ENCODE data around the gene HNF1B.
"Not testable (repeated sequence)": the region's sequence is repeated elsewhere in the genome, so short reads cannot be mapped to it uniquely, and the experiment has no call there.

The HNF1B gene

DNA sequence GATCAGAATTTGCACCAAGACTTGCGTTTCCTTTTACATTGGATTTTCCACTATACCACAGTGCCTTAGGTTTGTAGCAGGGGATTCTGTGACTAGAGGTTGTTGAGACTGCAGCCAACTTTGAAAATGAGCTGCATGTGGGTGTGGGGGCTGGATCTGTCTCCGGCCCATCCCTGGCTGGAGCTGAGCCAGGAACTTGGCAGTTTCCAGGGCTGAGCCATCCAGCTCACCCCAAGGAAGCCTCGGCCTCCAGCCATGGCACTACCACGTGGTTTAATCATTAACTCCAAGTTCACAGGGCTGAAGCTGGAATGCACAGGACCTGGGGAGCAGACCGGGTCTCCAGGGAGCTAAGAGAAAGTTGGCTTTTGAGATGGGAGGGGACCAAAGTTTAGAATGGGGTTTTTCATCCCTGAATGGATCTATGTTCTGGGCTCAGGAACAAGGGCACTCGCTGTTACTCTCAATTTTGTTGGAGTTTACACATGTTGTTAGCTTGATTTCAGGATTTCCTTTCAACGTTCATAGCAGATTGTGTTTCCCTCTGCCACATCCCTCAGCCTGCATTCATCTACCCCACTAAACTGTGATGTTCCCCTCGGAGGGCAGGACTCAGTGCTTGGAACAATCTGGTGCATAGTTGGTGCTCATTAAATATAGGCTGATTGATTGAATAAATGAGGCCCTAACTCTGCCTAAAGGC lies 42.3 kb upstream of the HNF1B start:
- 86% methylated on average over 5 of the region's 8 CpGs for WGBS (ENCODE audit: insufficient coverage)
- peaks cover 0 to 4% (median 0%) of the 10 kb centered on the region in 5 experiments for H3K9me3 ChIP-seq (ENCODE audit: control extremely low read depth in 1 of 5, control insufficient read depth in 4 of 5, insufficient read depth in 2 of 5, low read depth in 1 of 5, low read length in 4 of 5)
- H3K4me3 ChIP-seq (ENCODE audit: control insufficient read depth in 1 of 7, extremely low read depth in 1 of 7, insufficient read depth in 4 of 7, low read depth in 2 of 7, low read length in 6 of 7), result no peak overlapping the region
- POLR2A ChIA-PET, result no interaction called here
- DNase-seq, result no peak
- no peaks in the 10 kb centered on the region for H3K36me3 ChIP-seq (ENCODE audit: control insufficient read depth in 4 of 4, insufficient read depth in 4 of 4, low read length in 3 of 4)
- H3K27me3 ChIP-seq (replicated peaks in 2 of 5; ENCODE audit: control insufficient read depth in 4 of 5, insufficient read depth in 5 of 5, low read length in 4 of 5), result peaks cover 0 to 16% (median 0%) of the 10 kb centered on the region in 5 experiments
- H3K27ac ChIP-seq (ENCODE audit: insufficient read depth in 1 of 2, low read depth in 1 of 2, low read length in 2 of 2, poor library complexity in 1 of 2, severe bottlenecking in 2 of 2), result no peak overlapping the region
- no peaks in the 10 kb centered on the region for H3K4me1 ChIP-seq (ENCODE audit: control extremely low read depth in 1 of 4, control insufficient read depth in 4 of 4, insufficient read depth in 4 of 4, low read length in 3 of 4)
- CTCF ChIA-PET, result interaction anchor here (0.6 kb wide), 1 partner anchor 53 kb away, joined by 3 read pairs; no protein-coding TSS in a partner anchor

DNA sequence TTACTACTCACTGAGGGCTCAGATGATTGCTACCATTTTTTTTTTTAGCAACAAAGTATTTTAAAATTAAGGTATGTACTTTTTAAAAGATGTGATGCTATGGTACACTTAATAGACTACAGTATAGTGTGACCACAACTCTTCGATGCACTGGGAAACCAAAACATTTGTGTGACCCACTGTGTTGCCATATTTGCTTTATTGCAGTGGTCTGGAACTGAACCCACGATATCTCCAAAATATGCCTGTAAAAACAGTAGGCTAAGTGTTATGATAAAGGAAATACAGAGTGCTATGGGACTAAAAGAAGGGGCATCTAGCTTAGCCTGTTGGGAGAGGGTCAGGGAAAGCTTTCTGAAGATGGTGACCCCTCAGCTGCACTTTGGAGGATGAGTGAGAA lies 41.6 kb upstream of the HNF1B start:
- POLR2A ChIA-PET, result no interaction called here
- Histone ChIP-seq H3K4me3 (ENCODE audit: control insufficient read depth in 1 of 7, extremely low read depth in 1 of 7, insufficient read depth in 4 of 7, low read depth in 2 of 7, low read length in 6 of 7) (no peak overlapping the region), H3K36me3 (ENCODE audit: control insufficient read depth in 4 of 4, insufficient read depth in 4 of 4, low read length in 3 of 4) (no peaks in the 10 kb centered on the region), H3K9me3 (ENCODE audit: control extremely low read depth in 1 of 5, control insufficient read depth in 4 of 5, insufficient read depth in 2 of 5, low read depth in 1 of 5, low read length in 4 of 5) (peaks cover 0 to 4% (median 0%) of the 10 kb centered on the region in 5 experiments), H3K4me1 (ENCODE audit: control extremely low read depth in 1 of 4, control insufficient read depth in 4 of 4, insufficient read depth in 4 of 4, low read length in 3 of 4) (no peaks in the 10 kb centered on the region), H3K27me3 (replicated peaks in 2 of 5; ENCODE audit: control insufficient read depth in 4 of 5, insufficient read depth in 5 of 5, low read length in 4 of 5) (peaks cover 0 to 16% (median 0%) of the 10 kb centered on the region in 5 experiments), H3K27ac (ENCODE audit: insufficient read depth in 1 of 2, low read depth in 1 of 2, low read length in 2 of 2, poor library complexity in 1 of 2, severe bottlenecking in 2 of 2) (no peak overlapping the region)
- DNase-seq, result no peak
- WGBS (ENCODE audit: insufficient coverage), result 100% methylated on average over 2 of the region's 2 CpGs
- CTCF ChIA-PET, result no interaction called here

DNA sequence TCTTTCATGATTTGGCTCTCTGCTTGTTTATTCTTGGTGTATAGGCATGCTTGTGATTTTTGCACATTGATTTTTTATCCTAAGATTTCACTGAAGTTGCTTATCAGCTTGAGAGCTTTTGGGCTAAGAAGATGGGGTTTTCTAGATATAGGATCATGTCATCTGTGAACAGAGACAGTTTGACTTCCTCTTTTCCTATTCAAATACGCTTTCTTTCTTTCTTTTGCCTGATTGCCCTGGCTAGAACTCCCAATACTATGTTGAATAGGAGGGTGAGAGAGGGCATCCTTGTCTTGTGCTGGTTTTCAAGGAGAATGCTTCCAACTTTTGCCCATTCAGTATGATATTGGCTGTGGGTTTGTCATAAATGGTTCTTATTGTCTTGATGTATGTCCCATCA lies 37.6 kb upstream of the HNF1B start:
- H3K27me3 ChIP-seq (replicated peaks in 2 of 5; ENCODE audit: control insufficient read depth in 4 of 5, insufficient read depth in 5 of 5, low read length in 4 of 5); POLR2A ChIA-PET; H3K9me3 ChIP-seq (ENCODE audit: control extremely low read depth in 1 of 5, control insufficient read depth in 4 of 5, insufficient read depth in 2 of 5, low read depth in 1 of 5, low read length in 4 of 5); H3K4me3 ChIP-seq (ENCODE audit: control insufficient read depth in 1 of 7, extremely low read depth in 1 of 7, insufficient read depth in 4 of 7, low read depth in 2 of 7, low read length in 6 of 7); H3K27ac ChIP-seq (ENCODE audit: insufficient read depth in 1 of 2, low read depth in 1 of 2, low read length in 2 of 2, poor library complexity in 1 of 2, severe bottlenecking in 2 of 2); H3K36me3 ChIP-seq (ENCODE audit: control insufficient read depth in 4 of 4, insufficient read depth in 4 of 4, low read length in 3 of 4); H3K4me1 ChIP-seq (ENCODE audit: control extremely low read depth in 1 of 4, control insufficient read depth in 4 of 4, insufficient read depth in 4 of 4, low read length in 3 of 4): not testable (repeated sequence)
- WGBS (ENCODE audit: insufficient coverage), result no CpG with 5 or more reads among the region's 1 CpG
- peak in 1 of 3 donors; percentile 15 for DNase-seq
- CTCF ChIA-PET, result interaction anchor here (2.2 kb wide), 1 partner anchor 34 kb away, joined by 8 read pairs; no protein-coding TSS in a partner anchor

DNA sequence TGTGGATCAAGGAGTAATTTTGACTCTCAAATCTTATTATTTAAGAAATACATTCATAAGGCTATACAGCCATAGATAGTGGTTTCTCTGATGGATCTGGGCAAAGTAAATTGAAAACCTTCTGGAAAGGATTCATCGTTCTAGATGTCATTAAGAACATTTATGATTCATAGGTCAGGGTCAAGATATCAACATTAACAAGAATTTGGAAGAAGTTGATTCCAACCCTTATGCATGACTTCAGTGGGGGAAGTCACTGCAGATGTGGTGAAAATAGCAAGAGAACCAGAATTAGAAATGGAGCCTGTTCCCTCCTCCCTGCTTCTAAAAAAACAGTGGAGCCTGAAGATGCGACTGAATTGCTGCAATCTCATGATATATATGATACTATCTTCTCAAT lies 36.6 kb upstream of the HNF1B start:
- no peaks in the 10 kb centered on the region for H3K27me3 ChIP-seq (replicated peaks in 2 of 5; ENCODE audit: control insufficient read depth in 4 of 5, insufficient read depth in 5 of 5, low read length in 4 of 5)
- ChIA-PET CTCF (interaction anchor here (1.4 kb wide), 1 partner anchor 31 kb away, joined by 3 read pairs; no protein-coding TSS in a partner anchor), POLR2A (no interaction called here)
- DNase-seq, result no peak
- no peak overlapping the region for H3K27ac ChIP-seq (ENCODE audit: insufficient read depth in 1 of 2, low read depth in 1 of 2, low read length in 2 of 2, poor library complexity in 1 of 2, severe bottlenecking in 2 of 2)
- H3K9me3 ChIP-seq (ENCODE audit: control extremely low read depth in 1 of 5, control insufficient read depth in 4 of 5, insufficient read depth in 2 of 5, low read depth in 1 of 5, low read length in 4 of 5), result peaks cover 0 to 4% (median 0%) of the 10 kb centered on the region in 5 experiments
- no peak overlapping the region for H3K4me3 ChIP-seq (ENCODE audit: control insufficient read depth in 1 of 7, extremely low read depth in 1 of 7, insufficient read depth in 4 of 7, low read depth in 2 of 7, low read length in 6 of 7)
- no CpG with 5 or more reads among the region's 2 CpGs for WGBS (ENCODE audit: insufficient coverage)
- H3K4me1 ChIP-seq (ENCODE audit: control extremely low read depth in 1 of 4, control insufficient read depth in 4 of 4, insufficient read depth in 4 of 4, low read length in 3 of 4), result no peaks in the 10 kb centered on the region
- H3K36me3 ChIP-seq (ENCODE audit: control insufficient read depth in 4 of 4, insufficient read depth in 4 of 4, low read length in 3 of 4), result no peaks in the 10 kb centered on the region

DNA sequence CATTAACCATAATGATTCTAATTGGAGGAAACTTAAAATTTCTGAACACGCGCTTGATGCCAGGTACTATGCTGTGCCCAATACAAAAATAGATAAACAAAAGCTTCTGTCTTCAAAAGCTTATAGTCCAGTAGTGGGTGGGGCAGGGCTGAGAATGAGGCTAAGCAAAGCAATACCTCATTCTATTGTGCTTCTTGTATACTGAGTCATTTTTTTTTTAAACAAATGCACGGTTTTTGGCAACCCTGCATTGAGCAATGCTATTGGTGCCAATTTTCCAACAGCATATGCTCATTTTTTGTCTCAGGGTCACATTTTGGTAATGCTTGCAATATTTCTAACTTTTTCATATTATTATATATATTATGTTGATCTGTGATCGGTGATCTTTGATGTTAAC lies 34.7 kb upstream of the HNF1B start:
- Histone ChIP-seq H3K4me1 (ENCODE audit: control extremely low read depth in 1 of 4, control insufficient read depth in 4 of 4, insufficient read depth in 4 of 4, low read length in 3 of 4) (peaks cover 1 to 5% (median 2%) of the 10 kb centered on the region in 4 experiments), H3K27ac (ENCODE audit: insufficient read depth in 1 of 2, low read depth in 1 of 2, low read length in 2 of 2, poor library complexity in 1 of 2, severe bottlenecking in 2 of 2) (no peak overlapping the region), H3K9me3 (ENCODE audit: control extremely low read depth in 1 of 5, control insufficient read depth in 4 of 5, insufficient read depth in 2 of 5, low read depth in 1 of 5, low read length in 4 of 5) (peaks cover 0 to 4% (median 0%) of the 10 kb centered on the region in 5 experiments), H3K27me3 (replicated peaks in 2 of 5; ENCODE audit: control insufficient read depth in 4 of 5, insufficient read depth in 5 of 5, low read length in 4 of 5) (no peaks in the 10 kb centered on the region), H3K36me3 (ENCODE audit: control insufficient read depth in 4 of 4, insufficient read depth in 4 of 4, low read length in 3 of 4) (no peaks in the 10 kb centered on the region), H3K4me3 (ENCODE audit: control insufficient read depth in 1 of 7, extremely low read depth in 1 of 7, insufficient read depth in 4 of 7, low read depth in 2 of 7, low read length in 6 of 7) (no peak overlapping the region)
- WGBS (ENCODE audit: insufficient coverage), result 86% methylated on average over 1 of the region's 4 CpGs
- POLR2A ChIA-PET, result no interaction called here
- CTCF ChIA-PET, result interaction anchor here (2.7 kb wide), 1 partner anchor 9 kb away, joined by 8 read pairs; no protein-coding TSS in a partner anchor
- DNase-seq, result no peak

DNA sequence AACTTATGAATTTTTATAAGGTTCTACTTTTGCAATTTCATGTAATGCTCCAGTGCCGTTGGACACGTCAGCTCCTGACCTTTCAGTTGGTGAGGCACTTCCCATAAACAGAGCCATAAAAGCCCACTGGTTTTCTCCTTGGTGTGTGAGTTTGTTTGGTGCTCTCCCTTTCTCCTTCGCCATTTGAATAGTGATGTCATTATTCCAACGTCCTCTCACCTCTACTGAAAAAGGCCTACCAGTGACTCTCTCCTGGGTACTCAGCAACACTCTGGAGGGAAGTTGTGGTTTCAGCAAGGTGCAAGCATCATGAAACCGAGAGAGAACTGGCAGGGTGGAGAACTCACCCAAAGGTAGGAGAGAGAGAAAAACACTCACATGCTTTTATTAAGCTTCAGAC lies 29.6 kb upstream of the HNF1B start:
- CTCF ChIA-PET, result interaction anchor here (1.7 kb wide), 1 partner anchor 17 kb away, joined by 4 read pairs; no protein-coding TSS in a partner anchor
- H3K9me3 ChIP-seq (ENCODE audit: control extremely low read depth in 1 of 5, control insufficient read depth in 4 of 5, insufficient read depth in 2 of 5, low read depth in 1 of 5, low read length in 4 of 5), result no peaks in the 10 kb centered on the region
- H3K27me3 ChIP-seq (replicated peaks in 2 of 5; ENCODE audit: control insufficient read depth in 4 of 5, insufficient read depth in 5 of 5, low read length in 4 of 5), result peaks cover 0 to 5% (median 0%) of the 10 kb centered on the region in 5 experiments

DNA sequence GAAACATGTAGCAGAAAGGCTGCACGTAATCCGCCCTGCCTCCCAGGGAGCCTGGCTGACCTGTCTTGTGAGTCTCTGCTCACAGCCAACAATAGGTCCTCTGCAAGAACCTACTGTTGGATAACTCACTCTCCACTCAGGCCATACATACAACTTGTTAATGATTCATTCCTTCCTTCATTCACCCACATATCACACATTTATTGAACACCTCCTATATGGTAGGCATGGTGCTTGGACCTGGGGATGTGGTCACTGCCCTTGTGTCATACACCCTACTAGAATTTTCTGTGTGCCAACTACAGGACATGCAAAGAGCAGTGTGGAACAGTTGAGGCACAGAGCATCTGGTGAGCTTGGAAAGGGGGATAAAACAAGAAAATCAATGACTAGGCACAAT lies 28.1 kb upstream of the HNF1B start:
- H3K4me1 ChIP-seq (ENCODE audit: control extremely low read depth in 1 of 4, control insufficient read depth in 4 of 4, insufficient read depth in 4 of 4, low read length in 3 of 4), result peaks cover 2 to 9% (median 4%) of the 10 kb centered on the region in 4 experiments
- CTCF ChIA-PET, result interaction anchor here (0.6 to 1.7 kb wide), 5 partner anchors 19 to 139 kb away, joined by 3 to 7 read pairs (median 4); no protein-coding TSS in a partner anchor
- H3K4me3 ChIP-seq (ENCODE audit: control insufficient read depth in 1 of 7, extremely low read depth in 1 of 7, insufficient read depth in 4 of 7, low read depth in 2 of 7, low read length in 6 of 7), result no peak overlapping the region
- DNase-seq, result no peak
- peaks cover 0 to 3% (median 0%) of the 10 kb centered on the region in 5 experiments for H3K9me3 ChIP-seq (ENCODE audit: control extremely low read depth in 1 of 5, control insufficient read depth in 4 of 5, insufficient read depth in 2 of 5, low read depth in 1 of 5, low read length in 4 of 5)
- POLR2A ChIA-PET, result interaction anchor here (0.6 kb wide), 1 partner anchor 861 kb away, joined by 4 read pairs; no protein-coding TSS in a partner anchor
- H3K27me3 ChIP-seq (replicated peaks in 2 of 5; ENCODE audit: control insufficient read depth in 4 of 5, insufficient read depth in 5 of 5, low read length in 4 of 5), result peaks cover 0 to 5% (median 0%) of the 10 kb centered on the region in 5 experiments
- no peak overlapping the region for H3K27ac ChIP-seq (ENCODE audit: insufficient read depth in 1 of 2, low read depth in 1 of 2, low read length in 2 of 2, poor library complexity in 1 of 2, severe bottlenecking in 2 of 2)
- WGBS (ENCODE audit: insufficient coverage), result 100% methylated on average over 2 of the region's 2 CpGs
- H3K36me3 ChIP-seq (ENCODE audit: control insufficient read depth in 4 of 4, insufficient read depth in 4 of 4, low read length in 3 of 4), result no peaks in the 10 kb centered on the region

More for the DNA sequence above, 29.6 kb upstream of the HNF1B start:
- Histone ChIP-seq H3K4me1 (ENCODE audit: control extremely low read depth in 1 of 4, control insufficient read depth in 4 of 4, insufficient read depth in 4 of 4, low read length in 3 of 4) (peaks cover 2 to 9% (median 4%) of the 10 kb centered on the region in 4 experiments), H3K4me3 (ENCODE audit: control insufficient read depth in 1 of 7, extremely low read depth in 1 of 7, insufficient read depth in 4 of 7, low read depth in 2 of 7, low read length in 6 of 7) (no peak overlapping the region), H3K36me3 (ENCODE audit: control insufficient read depth in 4 of 4, insufficient read depth in 4 of 4, low read length in 3 of 4) (no peaks in the 10 kb centered on the region), H3K27ac (ENCODE audit: insufficient read depth in 1 of 2, low read depth in 1 of 2, low read length in 2 of 2, poor library complexity in 1 of 2, severe bottlenecking in 2 of 2) (no peak overlapping the region)
- peak in 2 of 3 donors; percentile 63 to 71 for DNase-seq
- POLR2A ChIA-PET, result no interaction called here
- WGBS (ENCODE audit: insufficient coverage), result 90% methylated on average over 2 of the region's 5 CpGs
